HUES48 (cell line): ENCODE measurements around the gene ITGA7.
"Not testable (repeated sequence)": the region's sequence is repeated elsewhere in the genome, so short reads cannot be mapped to it uniquely, and the experiment has no call there.

ENCODE experiments used
- H3K27ac ChIP-seq: one replicate; pipeline ENCODE4 v1.7.0; 2013; ENCODE audit warnings: low read depth, low read length, inconsistent platforms
- H3K27me3 ChIP-seq: 2 replicates; pipeline ENCODE4 v1.6.1; 2013; ENCODE audit warnings: mild to moderate bottlenecking, low read length; ENCODE audit not compliant: control insufficient read depth, insufficient read depth
- H3K36me3 ChIP-seq: 2 replicates; pipeline ENCODE4 v1.6.1; 2013; ENCODE audit warnings: low read length; ENCODE audit not compliant: control insufficient read depth, insufficient read depth
- H3K4me1 ChIP-seq: 2 replicates; pipeline ENCODE4 v1.6.1; 2013; ENCODE audit warnings: mild to moderate bottlenecking, low read length; ENCODE audit not compliant: control insufficient read depth, insufficient read depth
- H3K4me3 ChIP-seq: 2 replicates; pipeline ENCODE4 v1.5.1; 2013; ENCODE audit warnings: mild to moderate bottlenecking, low read depth, low read length
- H3K9ac ChIP-seq: 2 replicates; pipeline ENCODE4 v1.6.1; 2013; ENCODE audit warnings: mild to moderate bottlenecking, low read depth, low read length, moderate library complexity
- H3K9me3 ChIP-seq: 2 replicates; pipeline ENCODE4 v1.6.1; 2013; ENCODE audit warnings: low read length; ENCODE audit not compliant: control insufficient read depth, insufficient read depth

Gene ITGA7

DNA sequence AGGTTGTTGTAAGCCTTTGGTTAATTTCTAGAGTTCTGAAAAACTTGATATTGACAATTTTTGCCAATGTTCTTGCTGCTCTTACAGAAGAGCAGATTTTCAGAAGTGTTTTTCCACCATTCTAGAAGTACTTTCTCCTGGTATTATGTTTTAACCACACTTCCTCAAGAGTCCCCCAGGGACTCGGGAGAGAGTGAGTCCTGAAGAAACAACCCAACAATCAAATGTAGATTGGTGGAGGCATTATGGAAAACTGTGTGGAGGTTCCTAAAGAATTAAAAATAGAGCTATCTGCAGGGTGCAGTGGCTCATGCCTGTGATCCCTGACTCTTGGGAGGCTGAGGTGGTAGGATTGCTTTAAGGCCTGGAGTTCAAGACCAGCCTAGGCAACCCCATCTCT lies 44.3 kb downstream of the ITGA7 start:
- no peaks in the 10 kb centered on the region for H3K36me3 ChIP-seq
- H3K27me3 ChIP-seq = no peaks in the 10 kb centered on the region

DNA sequence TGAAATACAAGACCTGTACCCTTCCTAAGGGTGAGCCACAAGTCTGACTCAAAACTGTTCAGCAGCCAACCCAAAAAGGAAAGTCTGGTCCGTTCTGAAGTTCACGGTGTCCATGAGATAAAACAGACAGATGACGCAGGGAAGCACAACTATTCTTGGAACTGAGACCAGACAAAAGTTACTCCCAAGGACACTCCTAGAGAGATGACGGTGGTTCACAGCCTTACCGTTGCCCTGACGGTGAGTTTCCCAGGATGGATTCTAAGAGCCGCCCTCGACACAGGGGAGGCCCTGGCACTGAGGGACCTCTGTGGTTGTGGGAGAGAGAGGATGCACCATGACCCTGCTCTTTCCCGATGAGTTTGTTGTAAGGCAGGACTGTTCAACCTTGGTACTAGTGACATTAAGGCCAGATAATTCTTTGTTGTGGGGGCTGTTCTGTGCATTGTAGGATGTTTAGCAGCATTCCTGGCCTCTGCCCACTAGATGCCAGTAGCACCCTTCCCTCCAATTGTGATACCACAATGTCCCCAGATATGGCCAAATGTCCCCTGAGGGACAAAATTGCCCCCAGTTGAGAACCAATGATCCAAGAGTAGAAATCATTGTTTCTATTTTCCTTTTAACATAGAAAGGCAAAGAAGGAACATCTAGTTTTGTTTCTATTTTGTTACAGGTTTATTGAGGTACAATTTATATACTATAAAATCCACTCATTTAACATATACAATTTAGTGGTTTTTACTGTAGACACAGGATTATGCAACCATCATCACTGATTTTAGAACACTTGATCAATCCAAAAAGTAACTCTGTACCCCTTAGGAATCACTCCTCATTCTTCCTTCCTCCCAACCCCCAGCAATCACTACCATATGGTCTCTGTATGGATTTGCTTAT lies 48.0 kb downstream of the ITGA7 start:
- peaks cover 7% of the 10 kb centered on the region; the same call in 1 of the 2 replicates for H3K27me3 ChIP-seq
- H3K4me3 ChIP-seq = no peak overlapping the region
- no peaks in the 10 kb centered on the region for H3K9me3 ChIP-seq
- H3K9ac ChIP-seq = no peak overlapping the region
- no peaks in the 10 kb centered on the region for H3K4me1 ChIP-seq
- H3K36me3 ChIP-seq = no peaks in the 10 kb centered on the region
- no peak overlapping the region for H3K27ac ChIP-seq

More for the DNA sequence above, 44.3 kb downstream of the ITGA7 start:
- H3K4me1 ChIP-seq = no peaks in the 10 kb centered on the region
- no peaks in the 10 kb centered on the region for H3K9me3 ChIP-seq
- no peak overlapping the region for H3K4me3 ChIP-seq
- no peak overlapping the region for H3K9ac ChIP-seq
- H3K27ac ChIP-seq = no peak overlapping the region

DNA sequence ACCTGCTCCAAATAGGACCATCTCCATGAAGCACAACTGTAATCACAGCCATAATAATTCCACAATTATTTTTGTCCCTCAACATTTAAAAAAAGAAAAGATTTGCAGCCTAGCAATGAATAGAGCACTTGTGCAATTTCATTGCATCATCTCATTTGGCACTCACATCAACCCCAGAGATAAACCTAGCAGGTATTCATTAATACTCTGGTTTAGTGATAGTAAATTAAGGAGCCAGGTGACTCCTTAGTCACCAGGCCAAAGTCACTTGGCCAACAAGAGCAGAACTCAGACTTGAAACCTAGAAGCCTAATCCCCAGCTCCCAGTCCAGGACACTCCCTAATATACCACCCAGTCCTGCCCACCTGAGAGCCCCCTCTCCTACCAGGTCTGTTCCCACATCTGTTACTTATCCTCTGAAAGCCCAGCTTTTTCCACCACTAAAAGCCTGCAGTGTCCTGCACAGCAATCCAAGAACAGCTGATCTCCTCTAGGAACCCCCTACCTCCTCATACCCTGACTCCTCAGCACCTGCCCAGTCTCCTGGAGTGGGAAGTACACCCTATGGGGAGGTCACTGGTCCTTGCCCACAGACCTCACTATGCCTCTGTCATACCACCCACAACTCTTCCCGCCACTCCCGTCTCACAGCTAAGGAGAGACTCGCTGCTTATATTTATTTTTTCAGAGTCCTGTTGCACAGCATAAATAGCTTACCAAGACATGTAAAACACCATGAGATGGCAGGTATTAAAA lies 48.9 kb downstream of the ITGA7 start:
- Histone ChIP-seq H3K4me1 (no peaks in the 10 kb centered on the region), H3K9ac (no peak overlapping the region), H3K27me3 (peaks cover 7% of the 10 kb centered on the region; the same call in 1 of the 2 replicates), H3K4me3 (no peak overlapping the region), H3K36me3 (no peaks in the 10 kb centered on the region), H3K27ac (no peak overlapping the region), H3K9me3 (no peaks in the 10 kb centered on the region)

DNA sequence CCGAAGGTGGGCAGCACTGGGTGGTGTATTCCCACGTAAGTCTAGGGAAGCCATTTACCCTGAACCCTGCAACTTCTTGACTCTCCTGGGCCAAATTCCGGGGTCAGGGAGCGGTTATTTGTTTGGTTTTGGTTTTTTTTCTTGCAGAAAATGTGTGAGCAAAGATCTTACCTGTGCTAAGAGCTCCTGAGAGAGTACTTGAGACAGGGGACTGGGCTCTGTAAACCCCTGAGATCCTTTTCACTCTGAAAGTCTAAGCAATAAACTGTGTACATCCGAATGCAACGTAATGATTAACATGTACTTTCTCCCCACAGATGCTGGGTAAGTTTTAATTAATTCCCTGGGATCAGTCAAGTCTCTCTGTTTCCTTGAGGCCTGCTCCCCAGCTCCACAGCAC lies 49.5 kb downstream of the ITGA7 start:
- Histone ChIP-seq H3K4me1 (no peaks in the 10 kb centered on the region), H3K36me3 (no peaks in the 10 kb centered on the region), H3K27me3 (peaks cover 7% of the 10 kb centered on the region; the same call in 1 of the 2 replicates), H3K27ac (no peak overlapping the region), H3K9ac (no peak overlapping the region), H3K9me3 (no peaks in the 10 kb centered on the region), H3K4me3 (no peak overlapping the region)

DNA sequence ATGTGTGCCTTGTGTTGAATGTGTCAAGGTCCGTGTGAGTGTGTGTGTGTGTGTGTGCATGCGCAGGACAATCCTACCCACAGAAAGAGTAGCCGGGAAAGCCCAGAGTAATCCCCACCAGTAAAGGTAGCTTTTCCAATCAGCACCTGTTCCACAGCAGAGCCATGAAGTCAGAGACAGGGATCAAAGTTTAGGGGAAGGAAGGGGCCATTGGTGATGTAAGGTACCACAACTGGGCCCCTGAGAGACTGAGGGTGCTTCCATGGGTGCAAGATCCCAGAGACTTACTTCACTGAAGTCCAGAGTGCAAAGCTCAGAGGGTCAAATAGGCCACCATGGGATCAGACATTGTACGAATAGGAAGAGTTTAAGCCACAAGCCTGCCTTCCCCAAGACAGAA lies 50.5 kb downstream of the ITGA7 start:
- Histone ChIP-seq H3K27me3 (peaks cover 7% of the 10 kb centered on the region; the same call in 1 of the 2 replicates), H3K36me3 (no peaks in the 10 kb centered on the region), H3K9me3 (no peaks in the 10 kb centered on the region), H3K9ac (no peak overlapping the region), H3K4me3 (no peak overlapping the region), H3K4me1 (no peaks in the 10 kb centered on the region), H3K27ac (no peak overlapping the region)

DNA sequence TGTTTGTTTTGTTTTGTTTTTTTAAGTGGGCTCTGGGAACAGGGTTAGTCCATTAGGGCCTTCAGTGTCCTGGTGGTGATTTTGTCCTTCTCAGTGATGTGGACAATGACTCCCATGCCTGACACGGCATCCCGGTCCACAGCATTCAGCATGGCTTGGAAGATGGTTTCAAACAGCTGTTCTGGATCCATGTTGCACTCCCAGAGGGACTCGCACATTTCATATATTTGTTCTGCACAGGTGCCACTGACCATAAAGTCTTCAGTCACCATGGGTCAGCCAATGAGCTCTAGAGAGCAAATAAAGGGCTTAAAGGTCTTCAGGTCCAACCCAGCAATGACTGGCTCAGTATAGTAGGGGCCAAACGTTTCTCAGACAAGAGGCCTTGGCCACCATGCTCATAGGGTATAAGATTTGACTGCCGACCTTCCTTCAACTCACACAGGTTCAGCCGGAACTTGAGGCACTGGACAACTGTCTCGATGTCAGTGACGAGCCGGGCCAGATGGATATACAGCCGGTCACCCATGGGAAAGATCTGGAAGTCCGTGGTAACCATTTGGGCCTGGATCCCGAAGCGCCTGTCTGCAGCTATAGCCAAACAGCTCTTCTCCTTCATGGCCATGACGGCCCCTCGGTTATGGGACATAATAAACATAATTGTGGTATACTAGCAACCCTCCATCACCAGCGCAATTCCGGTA lies 53.0 kb downstream of the ITGA7 start:
- H3K27ac ChIP-seq = no peak overlapping the region
- H3K27me3 ChIP-seq = peaks cover 7% of the 10 kb centered on the region; the same call in 1 of the 2 replicates
- H3K9me3 ChIP-seq = peaks cover 4% of the 10 kb centered on the region; the same call in 1 of the 2 replicates
- H3K36me3 ChIP-seq = no peaks in the 10 kb centered on the region
- H3K4me1 ChIP-seq = no peaks in the 10 kb centered on the region
- no peak overlapping the region for H3K9ac ChIP-seq
- no peak overlapping the region for H3K4me3 ChIP-seq

DNA sequence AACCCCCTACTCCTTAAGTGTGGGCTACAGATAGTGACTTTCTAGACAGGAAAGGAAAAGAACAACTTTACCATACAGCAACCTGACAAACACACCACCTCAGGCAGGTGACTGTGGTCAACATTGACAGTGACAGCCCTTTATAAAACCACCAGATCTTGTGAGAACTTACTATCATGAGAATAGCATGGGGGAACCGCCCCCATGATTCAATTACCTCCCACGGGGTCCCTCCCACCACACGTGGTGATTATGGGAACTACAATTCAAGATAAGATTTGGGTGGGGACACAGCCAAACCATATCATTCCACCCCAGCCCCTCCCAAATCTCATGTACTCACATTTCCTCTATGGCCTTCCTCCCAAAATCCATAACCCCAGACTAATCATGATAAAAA lies 54.7 kb downstream of the ITGA7 start:
- Histone ChIP-seq H3K4me3 (no peak overlapping the region), H3K9me3 (peaks cover 6% of the 10 kb centered on the region), H3K27me3 (peaks cover 7% of the 10 kb centered on the region; the same call in 1 of the 2 replicates)

DNA sequence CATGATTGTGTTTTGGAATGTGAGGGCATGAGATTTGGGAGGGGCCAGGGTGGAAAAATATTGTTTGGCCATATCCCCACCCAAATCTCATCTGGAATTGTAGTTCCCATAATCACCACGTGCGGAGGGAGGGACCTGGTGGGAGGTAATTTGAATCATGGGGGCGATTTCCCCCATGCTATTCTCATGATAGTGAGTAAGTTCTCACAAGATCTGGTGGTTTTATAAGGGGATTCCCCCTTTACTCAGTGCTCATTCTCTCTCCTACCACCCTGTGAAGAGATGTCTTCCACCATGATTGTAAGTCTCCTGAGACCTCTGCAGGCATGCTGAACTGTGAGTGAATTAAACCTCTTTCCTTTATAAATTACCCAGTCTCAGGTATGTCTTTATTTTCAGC lies 55.4 kb downstream of the ITGA7 start:
- Histone ChIP-seq H3K27ac (no peak overlapping the region), H3K27me3 (peaks cover 2% of the 10 kb centered on the region; the same call in 1 of the 2 replicates), H3K9me3 (peaks cover 6% of the 10 kb centered on the region), H3K4me1 (no peaks in the 10 kb centered on the region), H3K36me3 (no peaks in the 10 kb centered on the region), H3K9ac (no peak overlapping the region), H3K4me3 (no peak overlapping the region)

More for the DNA sequence above, 54.7 kb downstream of the ITGA7 start:
- H3K9ac ChIP-seq = no peak overlapping the region
- no peaks in the 10 kb centered on the region for H3K36me3 ChIP-seq
- H3K27ac ChIP-seq = no peak overlapping the region
- H3K4me1 ChIP-seq = no peaks in the 10 kb centered on the region

DNA sequence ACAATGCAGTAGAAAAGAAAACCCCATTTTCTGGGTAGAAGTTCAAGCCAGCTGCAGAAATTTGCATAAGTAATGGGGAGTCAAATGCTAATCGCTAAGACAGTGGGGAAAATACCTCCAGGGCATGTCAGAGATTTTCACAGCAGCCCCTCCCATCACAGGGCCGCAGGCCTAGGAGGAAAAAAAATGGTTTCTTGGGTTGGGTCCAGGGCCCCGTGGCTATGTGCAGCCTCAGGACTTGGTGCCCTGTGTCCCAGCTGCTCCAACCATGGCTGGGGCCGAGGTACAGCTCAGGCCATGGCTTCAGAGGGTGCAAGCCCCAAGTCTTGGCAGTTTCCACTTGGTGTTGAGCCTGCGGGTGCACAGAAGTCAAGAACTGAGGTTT lies 56.4 kb downstream of the ITGA7 start:
- no peak overlapping the region for H3K9ac ChIP-seq
- 0 out of 2 replicates have a peak, but pooled peaks cover 4% of the 10 kb centered on the region for H3K4me1 ChIP-seq
- no peaks in the 10 kb centered on the region for H3K27me3 ChIP-seq
- H3K36me3 ChIP-seq = no peaks in the 10 kb centered on the region
- peaks cover 12% of the 10 kb centered on the region for H3K9me3 ChIP-seq
- H3K4me3 ChIP-seq = no peak overlapping the region
- no peak overlapping the region for H3K27ac ChIP-seq

DNA sequence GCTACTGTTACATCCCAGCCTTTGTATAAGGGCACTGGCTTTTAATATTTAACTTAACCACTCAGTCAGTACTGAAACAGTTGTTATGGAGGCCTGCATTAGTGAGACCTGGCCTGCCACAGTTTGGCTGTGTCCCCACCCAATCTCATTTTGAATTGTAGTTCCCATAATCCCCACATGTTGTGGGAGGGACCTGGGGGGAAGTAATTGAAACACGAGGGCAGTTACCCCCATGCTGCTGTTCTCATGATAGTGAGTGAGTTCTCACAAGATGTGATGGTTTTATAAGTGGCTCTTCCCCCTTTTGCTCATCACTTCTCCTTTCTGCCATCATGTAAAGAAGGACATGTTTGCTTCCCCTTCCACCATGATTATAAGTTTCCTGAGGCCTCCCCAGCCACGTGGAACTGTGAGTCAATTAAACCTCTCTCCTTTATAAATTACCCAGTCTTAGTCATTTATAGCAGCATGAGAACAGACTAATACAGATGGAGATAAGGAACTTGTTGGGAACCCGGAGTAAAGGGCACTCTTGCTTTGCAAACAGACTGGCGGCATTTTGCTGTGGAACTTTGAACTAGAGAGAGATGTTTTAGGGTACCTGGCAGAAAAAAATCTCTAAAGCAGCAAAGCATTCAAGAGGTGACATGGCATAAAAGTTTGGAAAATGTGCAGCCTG lies 56.9 kb downstream of the ITGA7 start:
- H3K9ac ChIP-seq, H3K36me3 ChIP-seq, H3K27me3 ChIP-seq, H3K4me3 ChIP-seq, H3K27ac ChIP-seq, H3K4me1 ChIP-seq: not testable (repeated sequence)
- H3K9me3 ChIP-seq = peaks cover 12% of the 10 kb centered on the region
